Measurements from ENCODE around the gene ZNF366.

Gene ZNF366

GRCh38 chr5:72476275-72476674 is 30.9 kb downstream of the ZNF366 start:
- Histone ChIP-seq H3K27ac (ENCODE audit: low read length) (no peak overlapping the region), H3K9me3 (ENCODE audit: control insufficient read depth in 1 of 2, low read length in 2 of 2) (no peaks in the 10 kb centered on the region), H3K4me1 (ENCODE audit: control insufficient read depth in 1 of 2, insufficient read depth in 2 of 2, low read length in 2 of 2) (no peaks in the 10 kb centered on the region), H3K4me3 (ENCODE audit: low read depth in 1 of 2, low read length in 2 of 2) (no peak overlapping the region), H3K36me3 (ENCODE audit: control insufficient read depth in 1 of 2, insufficient read depth in 2 of 2, low read length in 2 of 2) (no peaks in the 10 kb centered on the region), H3K27me3 (ENCODE audit: low read depth, low read length) (no peaks in the 10 kb centered on the region)

GRCh38 chr5:72474516-72474915 is 32.7 kb downstream of the ZNF366 start:
- no peaks in the 10 kb centered on the region for H3K27me3 ChIP-seq (ENCODE audit: low read depth, low read length)
- no peaks in the 10 kb centered on the region for H3K4me1 ChIP-seq (ENCODE audit: control insufficient read depth in 1 of 2, insufficient read depth in 2 of 2, low read length in 2 of 2)
- H3K4me3 ChIP-seq (ENCODE audit: low read depth in 1 of 2, low read length in 2 of 2) = no peak overlapping the region

GRCh38 chr5:72474046-72474500 is 33.1 kb downstream of the ZNF366 start:
- no peaks in the 10 kb centered on the region for H3K36me3 ChIP-seq (ENCODE audit: control insufficient read depth in 1 of 2, insufficient read depth in 2 of 2, low read length in 2 of 2)
- no peaks in the 10 kb centered on the region for H3K4me1 ChIP-seq (ENCODE audit: control insufficient read depth in 1 of 2, insufficient read depth in 2 of 2, low read length in 2 of 2)
- no peak overlapping the region for H3K27ac ChIP-seq (ENCODE audit: low read length)
- no peaks in the 10 kb centered on the region for H3K27me3 ChIP-seq (ENCODE audit: low read depth, low read length)
- H3K4me3 ChIP-seq (ENCODE audit: low read depth in 1 of 2, low read length in 2 of 2) = no peak overlapping the region
- H3K9me3 ChIP-seq (ENCODE audit: control insufficient read depth in 1 of 2, low read length in 2 of 2) = no peaks in the 10 kb centered on the region

More at GRCh38 chr5:72474516-72474915, 32.7 kb downstream of the ZNF366 start:
- no peaks in the 10 kb centered on the region for H3K9me3 ChIP-seq (ENCODE audit: control insufficient read depth in 1 of 2, low read length in 2 of 2)
- no peak overlapping the region for H3K27ac ChIP-seq (ENCODE audit: low read length)
- no peaks in the 10 kb centered on the region for H3K36me3 ChIP-seq (ENCODE audit: control insufficient read depth in 1 of 2, insufficient read depth in 2 of 2, low read length in 2 of 2)

- Histone ChIP-seq H3K4me3 (ENCODE audit: low read depth in 1 of 2, low read length in 2 of 2) (no peak overlapping the region), H3K9me3 (ENCODE audit: control insufficient read depth in 1 of 2, low read length in 2 of 2) (no peaks in the 10 kb centered on the region), H3K27ac (ENCODE audit: low read length) (no peak overlapping the region), H3K36me3 (ENCODE audit: control insufficient read depth in 1 of 2, insufficient read depth in 2 of 2, low read length in 2 of 2) (no peaks in the 10 kb centered on the region), H3K4me1 (ENCODE audit: control insufficient read depth in 1 of 2, insufficient read depth in 2 of 2, low read length in 2 of 2) (no peaks in the 10 kb centered on the region), H3K27me3 (ENCODE audit: low read depth, low read length) (no peaks in the 10 kb centered on the region)
Measured at GRCh38 chr5:72472666-72473422, 34.4 kb downstream of the ZNF366 start.

- H3K4me3 ChIP-seq (ENCODE audit: low read depth in 1 of 2, low read length in 2 of 2) = no peak overlapping the region
- H3K4me1 ChIP-seq (ENCODE audit: control insufficient read depth in 1 of 2, insufficient read depth in 2 of 2, low read length in 2 of 2) = no peaks in the 10 kb centered on the region
- no peaks in the 10 kb centered on the region for H3K36me3 ChIP-seq (ENCODE audit: control insufficient read depth in 1 of 2, insufficient read depth in 2 of 2, low read length in 2 of 2)
- no peaks in the 10 kb centered on the region for H3K9me3 ChIP-seq (ENCODE audit: control insufficient read depth in 1 of 2, low read length in 2 of 2)
- H3K27ac ChIP-seq (ENCODE audit: low read length) = no peak overlapping the region
- H3K27me3 ChIP-seq (ENCODE audit: low read depth, low read length) = no peaks in the 10 kb centered on the region
Measured at GRCh38 chr5:72472031-72472430, 35.2 kb downstream of the ZNF366 start.

- Histone ChIP-seq H3K36me3 (ENCODE audit: control insufficient read depth in 1 of 2, insufficient read depth in 2 of 2, low read length in 2 of 2) (no peaks in the 10 kb centered on the region), H3K4me1 (ENCODE audit: control insufficient read depth in 1 of 2, insufficient read depth in 2 of 2, low read length in 2 of 2) (no peaks in the 10 kb centered on the region), H3K27me3 (ENCODE audit: low read depth, low read length) (no peaks in the 10 kb centered on the region), H3K4me3 (ENCODE audit: low read depth in 1 of 2, low read length in 2 of 2) (no peak overlapping the region), H3K27ac (ENCODE audit: low read length) (no peak overlapping the region), H3K9me3 (ENCODE audit: control insufficient read depth in 1 of 2, low read length in 2 of 2) (no peaks in the 10 kb centered on the region)
Measured at GRCh38 chr5:72470826-72471225, 36.4 kb downstream of the ZNF366 start.

- Histone ChIP-seq H3K27me3 (ENCODE audit: low read depth, low read length) (no peaks in the 10 kb centered on the region), H3K27ac (ENCODE audit: low read length) (no peak overlapping the region), H3K36me3 (ENCODE audit: control insufficient read depth in 1 of 2, insufficient read depth in 2 of 2, low read length in 2 of 2) (no peaks in the 10 kb centered on the region), H3K9me3 (ENCODE audit: control insufficient read depth in 1 of 2, low read length in 2 of 2) (no peaks in the 10 kb centered on the region), H3K4me1 (ENCODE audit: control insufficient read depth in 1 of 2, insufficient read depth in 2 of 2, low read length in 2 of 2) (no peaks in the 10 kb centered on the region), H3K4me3 (ENCODE audit: low read depth in 1 of 2, low read length in 2 of 2) (no peak overlapping the region)
Measured at GRCh38 chr5:72468606-72469005, 38.6 kb downstream of the ZNF366 start.

- Histone ChIP-seq H3K9me3 (ENCODE audit: control insufficient read depth in 1 of 2, low read length in 2 of 2) (no peaks in the 10 kb centered on the region), H3K4me1 (ENCODE audit: control insufficient read depth in 1 of 2, insufficient read depth in 2 of 2, low read length in 2 of 2) (no peaks in the 10 kb centered on the region), H3K27me3 (ENCODE audit: low read depth, low read length) (no peaks in the 10 kb centered on the region), H3K4me3 (ENCODE audit: low read depth in 1 of 2, low read length in 2 of 2) (no peak overlapping the region), H3K27ac (ENCODE audit: low read length) (no peak overlapping the region), H3K36me3 (ENCODE audit: control insufficient read depth in 1 of 2, insufficient read depth in 2 of 2, low read length in 2 of 2) (no peaks in the 10 kb centered on the region)
Measured at GRCh38 chr5:72468024-72468423, 39.2 kb downstream of the ZNF366 start.

- Histone ChIP-seq H3K4me1 (ENCODE audit: control insufficient read depth in 1 of 2, insufficient read depth in 2 of 2, low read length in 2 of 2) (no peaks in the 10 kb centered on the region), H3K27ac (ENCODE audit: low read length) (no peak overlapping the region), H3K4me3 (ENCODE audit: low read depth in 1 of 2, low read length in 2 of 2) (no peak overlapping the region), H3K36me3 (ENCODE audit: control insufficient read depth in 1 of 2, insufficient read depth in 2 of 2, low read length in 2 of 2) (no peaks in the 10 kb centered on the region), H3K27me3 (ENCODE audit: low read depth, low read length) (no peaks in the 10 kb centered on the region), H3K9me3 (ENCODE audit: control insufficient read depth in 1 of 2, low read length in 2 of 2) (no peaks in the 10 kb centered on the region)
Measured at GRCh38 chr5:72467461-72467860, 39.7 kb downstream of the ZNF366 start.

GRCh38 chr5:72465601-72466563 is 41.3 kb downstream of the ZNF366 start:
- Histone ChIP-seq H3K36me3 (ENCODE audit: control insufficient read depth in 1 of 2, insufficient read depth in 2 of 2, low read length in 2 of 2) (no peaks in the 10 kb centered on the region), H3K4me1 (ENCODE audit: control insufficient read depth in 1 of 2, insufficient read depth in 2 of 2, low read length in 2 of 2) (no peaks in the 10 kb centered on the region), H3K27me3 (ENCODE audit: low read depth, low read length) (no peaks in the 10 kb centered on the region), H3K4me3 (ENCODE audit: low read depth in 1 of 2, low read length in 2 of 2) (no peak overlapping the region), H3K27ac (ENCODE audit: low read length) (no peak overlapping the region), H3K9me3 (ENCODE audit: control insufficient read depth in 1 of 2, low read length in 2 of 2) (no peaks in the 10 kb centered on the region)

- Histone ChIP-seq H3K4me1 (ENCODE audit: control insufficient read depth in 1 of 2, insufficient read depth in 2 of 2, low read length in 2 of 2) (no peaks in the 10 kb centered on the region), H3K9me3 (ENCODE audit: control insufficient read depth in 1 of 2, low read length in 2 of 2) (no peaks in the 10 kb centered on the region), H3K27me3 (ENCODE audit: low read depth, low read length) (no peaks in the 10 kb centered on the region), H3K36me3 (ENCODE audit: control insufficient read depth in 1 of 2, insufficient read depth in 2 of 2, low read length in 2 of 2) (no peaks in the 10 kb centered on the region), H3K4me3 (ENCODE audit: low read depth in 1 of 2, low read length in 2 of 2) (no peak overlapping the region), H3K27ac (ENCODE audit: low read length) (no peak overlapping the region)
Measured at GRCh38 chr5:72465066-72465465, 42.1 kb downstream of the ZNF366 start.

All from muscle layer of duodenum (tissue), 2 donors.